A549 (cell line): ENCODE results near the gene SFXN3. TPM values are rescaled to one million over a fixed set of nuclear protein-coding genes. Genes with fewer than 3 reads are reported as not detected.

Source experiments
- ATAC-seq, 2 experiments: fragments of 200-7000 bp in 1 of 2; fragments of >200 bp in 1 of 2; cut with Nextera tagmentation in 1 of 2; cut with Tn5 transposase in 1 of 2; 3 replicates each; pipeline versions ENCODE4 v1.8.0 to v1.9.1; 2018 to 2020; ENCODE audit warnings: mild to moderate bottlenecking in 1 of 2, moderate library complexity in 1 of 2
- CTCF ChIA-PET: fragments of 300-600 bp; sonication (Branson Sonifier 250); formaldehyde crosslinking; extraction: SDS; loops from one replicate; lab custom pipeline; 2021; ENCODE audit warnings: antibody characterized with exemption, inconsistent platforms; lab: Yijun Ruan, JAX
- POLR2A ChIA-PET: fragments of 350-600 bp; formaldehyde crosslinking; extraction: SDS; loops from one replicate; lab custom pipeline; 2021; ENCODE audit warnings: antibody characterized with exemption, inconsistent platforms; lab: Yijun Ruan, JAX
- DNase-seq, 2 experiments: peaks; one replicate each; pipeline versions ENCODE4 v3.0.0 to v3.0.0-alpha.2; 2011 to 2016; ENCODE audit warnings: low read depth in 1 of 2, low spot score in 1 of 2
- FAIRE-seq: peaks from 2 replicates; lab custom pipeline; 2011; peaks lifted over from hg19 to GRCh38; lab: Jason Lieb, UNC
- H3K27ac ChIP-seq, 2 experiments: fragments of >200 bp; sonication (Bioruptor Twin); formaldehyde crosslinking; 3 replicates each; pipeline ENCODE4 v1.5.1; 2016 to 2017
- H3K4me1 ChIP-seq: fragments of >200 bp; sonication (Bioruptor Twin); formaldehyde crosslinking; 3 replicates; pipeline ENCODE4 v1.6.1; 2016
- H3K4me2 ChIP-seq: fragments of >200 bp; sonication (Bioruptor Twin); formaldehyde crosslinking; 3 replicates; pipeline ENCODE4 v1.6.1; 2016
- H3K4me3 ChIP-seq: fragments of >200 bp; sonication (Bioruptor Twin); formaldehyde crosslinking; 3 replicates; pipeline ENCODE4 v1.5.1; 2016
- H3K9me3 ChIP-seq: fragments of >200 bp; sonication (Bioruptor Twin); formaldehyde crosslinking; 3 replicates; pipeline ENCODE4 v1.6.1; 2016
- BCL3 ChIP-seq: fragments of >200 bp; sonication (Bioruptor Twin); formaldehyde crosslinking; IDR thresholded peaks from 3 replicates; pipeline ENCODE4 v1.6.1; 2016
- BHLHE40 ChIP-seq: IDR thresholded peaks from 2 replicates; pipeline ENCODE4 v1.6.1; 2012; ENCODE audit warnings: low read depth, low read length, inconsistent platforms
- CBX2 ChIP-seq: fragments of 200-600 bp; sonication (generic); IDR thresholded peaks from 2 replicates; pipeline ENCODE4 v1.6.1; 2016; ENCODE audit warnings: low read depth, mild to moderate bottlenecking, borderline replicate concordance
- CBX8 ChIP-seq: fragments of 200-600 bp; sonication (generic); IDR thresholded peaks from 2 replicates; pipeline ENCODE4 v1.6.1; 2016
- E2F6 ChIP-seq: IDR thresholded peaks from 2 replicates; pipeline ENCODE4 v1.6.1; 2012; ENCODE audit warnings: low read depth, borderline replicate concordance
- EHF ChIP-seq: fragments of 250-450 bp; sonication (Bioruptor Pico); IDR thresholded peaks from 2 replicates; pipeline ENCODE4 v1.5.0; 2020; ENCODE audit warnings: mild to moderate bottlenecking
- EHMT2 ChIP-seq: fragments of 200-600 bp; sonication (generic); IDR thresholded peaks from 2 replicates; pipeline ENCODE4 v1.6.1; 2016; ENCODE audit warnings: antibody characterized with exemption, low read depth, mild to moderate bottlenecking, moderate library complexity
- ELK1 ChIP-seq: fragments of 150-350 bp; IDR thresholded peaks from 2 replicates; pipeline ENCODE4 v1.6.1; 2014; ENCODE audit warnings: low read depth, mild to moderate bottlenecking, low read length
- ESRRA ChIP-seq: fragments of 150-350 bp; IDR thresholded peaks from 2 replicates; pipeline ENCODE4 v1.6.1; 2014; ENCODE audit warnings: mild to moderate bottlenecking, low read length, borderline replicate concordance
- FOSL2 ChIP-seq, 2 experiments: fragments of 450-650 bp in 1 of 2; fragments of >200 bp in 1 of 2; sonication (Bioruptor Twin) in 1 of 2; formaldehyde crosslinking; IDR thresholded peaks; 2 replicates each; pipeline versions ENCODE4 v1.5.0 to v1.6.1; 2016 to 2020; ENCODE audit warnings: mild to moderate bottlenecking in 1 of 2, moderate library complexity in 1 of 2
- FOXS1 ChIP-seq: fragments of 250-450 bp; sonication (Bioruptor Pico); IDR thresholded peaks from 2 replicates; pipeline ENCODE4 v1.5.0; 2020; ENCODE audit warnings: mild to moderate bottlenecking, moderate library complexity
- HES2 ChIP-seq: fragments of >200 bp; sonication (Bioruptor Twin); formaldehyde crosslinking; IDR thresholded peaks from 2 replicates; pipeline ENCODE4 v1.6.1; 2016
- HOXA7 ChIP-seq: fragments of 250-450 bp; sonication (Bioruptor Pico); IDR thresholded peaks from 2 replicates; pipeline ENCODE4 v1.5.0; 2020; ENCODE audit warnings: mild to moderate bottlenecking, moderate library complexity
- JUN ChIP-seq, 2 experiments: fragments of >200 bp; sonication (Bioruptor Twin); formaldehyde crosslinking; IDR thresholded peaks; 2 replicates in 1 of 2; 3 replicates in 1 of 2; pipeline ENCODE4 v1.6.1; 2016 to 2017
- JUNB ChIP-seq: fragments of >200 bp; sonication (Bioruptor Twin); formaldehyde crosslinking; IDR thresholded peaks from 2 replicates; pipeline ENCODE4 v1.6.1; 2016
- MAFK ChIP-seq: fragments of 450-650 bp; IDR thresholded peaks from 2 replicates; pipeline ENCODE4 v1.6.1; 2014; ENCODE audit not compliant: partially characterized antibody
- MYC ChIP-seq: IDR thresholded peaks from 2 replicates; pipeline ENCODE4 v1.6.1; 2012; ENCODE audit warnings: mild to moderate bottlenecking, inconsistent platforms, low read length, improper control_type of control experiment, borderline replicate concordance
- POLR2A ChIP-seq: IDR thresholded peaks from 2 replicates; pipeline ENCODE4 v1.6.1; 2012; ENCODE audit warnings: mild to moderate bottlenecking, low read length
- RAD21 ChIP-seq, 2 experiments: fragments of >200 bp in 1 of 2; sonication (Bioruptor Twin) in 1 of 2; formaldehyde crosslinking in 1 of 2; IDR thresholded peaks in 1 of 2; conservative IDR thresholded peaks in 1 of 2; 2 replicates in 1 of 2; 3 replicates in 1 of 2; pipeline ENCODE4 v1.6.1; 2012 to 2018; ENCODE audit warnings: inconsistent platforms in 1 of 2
- RNF2 ChIP-seq: fragments of 200-600 bp; sonication (generic); IDR thresholded peaks from 2 replicates; pipeline ENCODE4 v1.6.1; 2016; ENCODE audit warnings: low read depth, mild to moderate bottlenecking, antibody characterized with exemption, moderate library complexity, borderline replicate concordance
- USF2 ChIP-seq: fragments of 450-650 bp; IDR thresholded peaks from 2 replicates; pipeline ENCODE4 v1.6.1; 2014; ENCODE audit warnings: antibody characterized with exemption
- ZNF302 ChIP-seq: fragments of 250-450 bp; sonication (Bioruptor Pico); IDR thresholded peaks from 2 replicates; pipeline ENCODE4 v1.9.0; 2021; ENCODE audit warnings: inconsistent platforms, mild to moderate bottlenecking, moderate library complexity
- WGBS: methylation state at CpG from one replicate; pipeline ENCODE4 v1.1.6; 2017; ENCODE audit errors: missing lambda C conversion rate; 5-methylcytosine and 5-hydroxymethylcytosine counted together
- polyA plus RNA-seq, 4 experiments: library from polyadenylated mRNA; depleted of rRNA in 3 of 4; stranded (reverse); fragments of >200 nt; fragmentation: RNase III in 1 of 4; extraction: RNeasy Plus Mini Kit Qiagen cat#74134 plus additional on column Dnase treatment in 1 of 4; gene quantifications; 2 replicates in 3 of 4; 3 replicates in 1 of 4; pipeline ENCODE4 v1.2.3, GENCODE V29; 2011 to 2017

The SFXN3 gene
- polyA plus RNA-seq, 2 of the 4 experiments (the other 2 are of a cell fraction), result 26.3 to 33.7 TPM

DNA sequence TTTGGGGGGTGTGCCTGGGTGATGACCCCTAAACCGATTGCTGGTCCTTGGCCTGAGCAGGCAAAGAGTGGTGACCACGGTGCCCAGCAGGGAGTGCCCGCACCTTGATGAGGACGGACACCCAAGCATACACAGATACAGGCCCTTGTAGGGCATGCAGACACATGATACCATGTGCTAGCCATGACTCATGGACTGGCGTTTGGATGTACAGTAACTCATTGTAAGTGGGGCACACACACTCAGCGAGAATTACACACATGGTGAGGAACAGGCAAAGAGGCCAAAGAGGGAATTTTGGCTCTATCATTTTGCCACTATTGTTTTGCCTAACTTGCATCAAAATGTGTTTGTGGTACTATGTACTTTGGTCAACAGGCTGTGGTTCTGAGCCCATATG, 54.8 kb downstream of the SFXN3 start (continued):
- TF ChIP-seq ELK1, result no peak
- no peak for TF ChIP-seq MYC

DNA sequence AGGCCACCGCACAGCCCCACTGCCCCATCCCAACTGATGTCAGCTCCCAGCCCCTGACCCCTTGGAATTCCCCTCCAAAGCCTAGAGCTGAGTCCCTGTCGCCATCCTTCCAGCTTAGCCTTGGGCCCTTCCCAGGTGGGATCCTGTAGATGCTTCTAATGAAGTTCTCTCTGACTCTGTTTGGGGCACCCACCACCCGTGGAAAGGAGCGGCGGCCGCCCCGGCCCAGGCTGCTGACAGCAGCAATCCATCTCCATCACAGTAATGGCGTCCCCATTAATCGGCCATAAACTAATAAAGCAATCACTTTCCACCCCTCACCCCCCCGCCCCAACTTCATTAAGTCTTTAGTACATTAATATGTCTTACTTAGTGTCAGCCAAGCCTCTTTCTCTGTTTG, 56.3 kb downstream of the SFXN3 start:
- WGBS, result 86% methylated on average over 7 of the region's 10 CpGs
- ATAC-seq (no peak), FAIRE-seq (no peak), DNase-seq (no peak)
- no peak overlapping the region for H3K4me3 ChIP-seq
- CTCF ChIA-PET, result interaction anchor here (0.7 to 65.1 kb wide), 8 partner anchors 9 to 931 kb away, joined by 3 to 2364 read pairs (median 10); partner anchors contain the start of genes KAZALD1, PDZD7 and SFXN3
- no peak overlapping the region for H3K4me2 ChIP-seq
- H3K27ac ChIP-seq, result no peak overlapping the region
- H3K9me3 ChIP-seq, result no peaks in the 10 kb centered on the region
- TF ChIP-seq FOSL2 (IDR thresholded peaks at IDR 0.05), result no peak
- no peak for TF ChIP-seq FOSL2 (CRISPR knock-in tag; IDR thresholded peaks at IDR 0.05)
- no peak for TF ChIP-seq FOXS1
- TF ChIP-seq MAFK, result no peak
- no peak for TF ChIP-seq USF2
- TF ChIP-seq HOXA7 (CRISPR knock-in tag), result no peak
- TF ChIP-seq CBX2, result no peak
- no peak for TF ChIP-seq JUNB
- TF ChIP-seq RAD21 (conservative IDR thresholded peaks at IDR 0.05 in 1 of 2, IDR thresholded peaks at IDR 0.05 in 1 of 2), result no peak
- TF ChIP-seq EHF, result no peak
- no peak for TF ChIP-seq JUN (IDR thresholded peaks at IDR 0.05)
- TF ChIP-seq RNF2, result no peak
- TF ChIP-seq HES2, result no peak
- TF ChIP-seq EHMT2, result no peak
- TF ChIP-seq ESRRA, result no peak
- no peak for TF ChIP-seq ZNF302 (CRISPR knock-in tag)
- peaks cover 39% of the 10 kb centered on the region for H3K4me1 ChIP-seq
- POLR2A ChIA-PET, result interaction anchor here (0.6 kb wide), 1 partner anchor 37 kb away, joined by 3 read pairs; no protein-coding TSS in a partner anchor

GRCh38 chr10:101087965-101088364, 56.9 kb downstream of the SFXN3 start:
- POLR2A ChIA-PET, result no interaction called here
- FAIRE-seq (no peak), ATAC-seq (no peak), DNase-seq (no peak)
- Histone ChIP-seq H3K4me1 (peaks cover 45% of the 10 kb centered on the region), H3K9me3 (no peaks in the 10 kb centered on the region), H3K27ac (no peak overlapping the region), H3K4me2 (no peak overlapping the region), H3K4me3 (no peak overlapping the region)
- WGBS, result 84% methylated on average over 14 of the region's 14 CpGs
- TF ChIP-seq POLR2A (no peak), BCL3 (no peak), BHLHE40 (no peak), RAD21 (conservative IDR thresholded peaks at IDR 0.05 in 1 of 2, IDR thresholded peaks at IDR 0.05 in 1 of 2) (no peak), E2F6 (no peak), CBX8 (no peak), JUN (IDR thresholded peaks at IDR 0.05) (no peak)
- CTCF ChIA-PET, result interaction anchor here (0.8 to 65.1 kb wide), 6 partner anchors 9 to 54 kb away, joined by 3 to 2364 read pairs (median 5); partner anchors contain the start of genes KAZALD1, PDZD7 and SFXN3
